HepG2 (cell line): ENCODE measurements around the gene ZNF341. TPM values are rescaled to one million over a fixed set of nuclear protein-coding genes. Genes with fewer than 3 reads are reported as not detected.

Experiments used
- ETV5 ChIP-seq: IDR thresholded peaks from 2 replicates; pipeline ENCODE4 v1.6.1; 2018; ENCODE audit warnings: missing biosample characterization, missing genetic modification reagents, inconsistent platforms, borderline replicate concordance
- KMT2A ChIP-seq: sonication (generic); formaldehyde crosslinking; IDR thresholded peaks from 2 replicates; pipeline ENCODE4 v1.4.0; 2020; ENCODE audit warnings: missing genetic modification reagents
- MAFF ChIP-seq: IDR thresholded peaks from 2 replicates; pipeline ENCODE4 v1.6.1; 2011; ENCODE audit warnings: low read depth, low read length, improper control_type of control experiment
- MZF1 ChIP-seq: sonication (generic); formaldehyde crosslinking; IDR thresholded peaks from 2 replicates; pipeline ENCODE4 v1.8.1; 2023; ENCODE audit warnings: mild to moderate bottlenecking, missing genetic modification reagents, borderline replicate concordance
- SCMH1 ChIP-seq: sonication (generic); formaldehyde crosslinking; IDR thresholded peaks from 2 replicates; pipeline ENCODE4 v1.9.0; 2021; ENCODE audit warnings: missing genetic modification reagents, mild to moderate bottlenecking, borderline replicate concordance
- SIN3B ChIP-seq: fragments of 150-350 bp; IDR thresholded peaks from 2 replicates; pipeline ENCODE4 v1.6.1; 2014; ENCODE audit warnings: low read length
- ZC3H4 ChIP-seq: sonication (generic); formaldehyde crosslinking; IDR thresholded peaks from 2 replicates; pipeline ENCODE4 v1.4.0; 2020; ENCODE audit warnings: missing genetic modification reagents, borderline replicate concordance
- ZFP82 ChIP-seq: sonication (generic); formaldehyde crosslinking; IDR thresholded peaks from 2 replicates; pipeline ENCODE4 v1.5.1; 2020; ENCODE audit warnings: mild to moderate bottlenecking, missing genetic modification reagents, borderline replicate concordance
- ZNF251 ChIP-seq: sonication (generic); formaldehyde crosslinking; IDR thresholded peaks from 2 replicates; pipeline ENCODE4 v1.9.0; 2021; ENCODE audit warnings: mild to moderate bottlenecking, missing genetic modification reagents
- ZNF530 ChIP-seq: sonication (generic); formaldehyde crosslinking; IDR thresholded peaks from 2 replicates; pipeline ENCODE4 v1.5.0; 2020; ENCODE audit warnings: low read depth, mild to moderate bottlenecking, missing genetic modification reagents
- polyA plus RNA-seq, 8 experiments: library from polyadenylated mRNA; depleted of rRNA in 3 of 8; stranded (reverse) in 7 of 8; unstranded in 1 of 8; fragments of >200 nt; fragmentation: Illumina TruSeq in 4 of 8; extraction: Trizol in 4 of 8; gene quantifications; 2 replicates each; pipeline versions ENCODE4 v1.2.1 to v1.2.3, GENCODE V29; 2011 to 2016; ENCODE audit warnings: low read depth in 4 of 8, missing spikeins in 1 of 8, mixed read lengths in 1 of 8; ENCODE audit not compliant: insufficient read depth in 1 of 8
- total RNA-seq, 5 experiments: library from RNA; depleted of rRNA; stranded (reverse); fragments of >200 nt; fragmentation: Illumina TruSeq; extraction: Trizol; gene quantifications; 2 replicates each; pipeline ENCODE4 v1.2.3, GENCODE V29; 2016; ENCODE audit warnings: low read depth in 1 of 5
- TF ChIP-seq, protein P1 (sequence below): sonication (generic); formaldehyde crosslinking; IDR thresholded peaks from 2 replicates; pipeline ENCODE4 v1.4.0; 2020; ENCODE audit warnings: missing genetic modification reagents
- TF ChIP-seq, protein P2 (sequence below): sonication (generic); formaldehyde crosslinking; IDR thresholded peaks from 2 replicates; pipeline ENCODE4 v1.5.0; 2020; ENCODE audit warnings: missing genetic modification reagents, mild to moderate bottlenecking, borderline replicate concordance
- TF ChIP-seq, protein P3 (sequence below): sonication (generic); formaldehyde crosslinking; IDR thresholded peaks from 2 replicates; pipeline ENCODE4; 2020; ENCODE audit warnings: missing genetic modification reagents, mild to moderate bottlenecking, borderline replicate concordance
- TF ChIP-seq, protein P4 (sequence below): sonication (generic); formaldehyde crosslinking; IDR thresholded peaks from 2 replicates; pipeline ENCODE4 v1.4.0; 2020; ENCODE audit warnings: missing genetic modification reagents, borderline replicate concordance

The ZNF341 gene
- total and polyA plus RNA-seq, 2 of the 13 experiments (the other 11 are each of a cell fraction or from before 2014, with no cell fraction given): 1.1 to 2.2 TPM

DNA sequence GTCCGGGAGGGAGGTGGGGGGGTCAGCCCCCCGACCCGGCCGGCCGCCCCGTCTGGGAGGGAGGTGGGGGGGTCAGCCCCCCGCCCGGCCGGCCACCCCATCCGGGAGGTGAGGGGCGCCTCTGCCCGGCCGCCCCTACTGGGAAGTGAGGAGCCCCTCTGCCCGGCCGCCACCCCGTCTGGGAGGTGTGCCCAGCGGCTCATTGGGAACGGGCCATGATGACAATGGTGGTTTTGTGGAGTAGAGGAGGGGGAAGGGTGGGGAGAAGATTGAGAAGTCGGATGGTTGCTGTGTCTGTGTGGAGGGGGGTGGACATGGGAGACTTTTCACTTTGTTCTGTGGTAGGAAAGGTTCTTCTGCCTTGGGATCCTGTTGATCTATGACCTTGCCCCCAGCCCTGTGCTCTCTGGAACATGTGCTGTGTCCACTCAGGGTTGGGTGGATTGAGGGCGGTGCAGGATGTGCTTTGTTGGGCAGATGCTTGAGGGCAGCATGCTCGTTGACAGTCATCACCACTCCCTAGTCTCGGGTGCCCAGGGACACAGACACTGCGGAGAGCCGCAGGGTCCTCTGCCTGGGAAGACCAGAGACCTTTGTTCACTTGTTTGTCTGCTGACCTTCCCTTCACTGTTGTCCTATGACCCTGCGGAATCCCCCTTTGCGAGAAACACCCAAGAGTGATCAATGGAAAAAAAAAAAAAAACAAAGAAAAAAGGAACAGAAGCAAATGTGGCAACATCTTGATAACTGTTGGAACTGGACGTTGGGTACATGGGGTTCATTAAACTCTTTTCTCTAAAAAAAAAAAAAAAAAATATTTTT is 30.0 kb upstream of the ZNF341 start (continued):
- TF ChIP-seq MZF1 (CRISPR knock-in tag): no peak
- no peak for TF ChIP-seq MAFF
- TF ChIP-seq, protein P1, sequence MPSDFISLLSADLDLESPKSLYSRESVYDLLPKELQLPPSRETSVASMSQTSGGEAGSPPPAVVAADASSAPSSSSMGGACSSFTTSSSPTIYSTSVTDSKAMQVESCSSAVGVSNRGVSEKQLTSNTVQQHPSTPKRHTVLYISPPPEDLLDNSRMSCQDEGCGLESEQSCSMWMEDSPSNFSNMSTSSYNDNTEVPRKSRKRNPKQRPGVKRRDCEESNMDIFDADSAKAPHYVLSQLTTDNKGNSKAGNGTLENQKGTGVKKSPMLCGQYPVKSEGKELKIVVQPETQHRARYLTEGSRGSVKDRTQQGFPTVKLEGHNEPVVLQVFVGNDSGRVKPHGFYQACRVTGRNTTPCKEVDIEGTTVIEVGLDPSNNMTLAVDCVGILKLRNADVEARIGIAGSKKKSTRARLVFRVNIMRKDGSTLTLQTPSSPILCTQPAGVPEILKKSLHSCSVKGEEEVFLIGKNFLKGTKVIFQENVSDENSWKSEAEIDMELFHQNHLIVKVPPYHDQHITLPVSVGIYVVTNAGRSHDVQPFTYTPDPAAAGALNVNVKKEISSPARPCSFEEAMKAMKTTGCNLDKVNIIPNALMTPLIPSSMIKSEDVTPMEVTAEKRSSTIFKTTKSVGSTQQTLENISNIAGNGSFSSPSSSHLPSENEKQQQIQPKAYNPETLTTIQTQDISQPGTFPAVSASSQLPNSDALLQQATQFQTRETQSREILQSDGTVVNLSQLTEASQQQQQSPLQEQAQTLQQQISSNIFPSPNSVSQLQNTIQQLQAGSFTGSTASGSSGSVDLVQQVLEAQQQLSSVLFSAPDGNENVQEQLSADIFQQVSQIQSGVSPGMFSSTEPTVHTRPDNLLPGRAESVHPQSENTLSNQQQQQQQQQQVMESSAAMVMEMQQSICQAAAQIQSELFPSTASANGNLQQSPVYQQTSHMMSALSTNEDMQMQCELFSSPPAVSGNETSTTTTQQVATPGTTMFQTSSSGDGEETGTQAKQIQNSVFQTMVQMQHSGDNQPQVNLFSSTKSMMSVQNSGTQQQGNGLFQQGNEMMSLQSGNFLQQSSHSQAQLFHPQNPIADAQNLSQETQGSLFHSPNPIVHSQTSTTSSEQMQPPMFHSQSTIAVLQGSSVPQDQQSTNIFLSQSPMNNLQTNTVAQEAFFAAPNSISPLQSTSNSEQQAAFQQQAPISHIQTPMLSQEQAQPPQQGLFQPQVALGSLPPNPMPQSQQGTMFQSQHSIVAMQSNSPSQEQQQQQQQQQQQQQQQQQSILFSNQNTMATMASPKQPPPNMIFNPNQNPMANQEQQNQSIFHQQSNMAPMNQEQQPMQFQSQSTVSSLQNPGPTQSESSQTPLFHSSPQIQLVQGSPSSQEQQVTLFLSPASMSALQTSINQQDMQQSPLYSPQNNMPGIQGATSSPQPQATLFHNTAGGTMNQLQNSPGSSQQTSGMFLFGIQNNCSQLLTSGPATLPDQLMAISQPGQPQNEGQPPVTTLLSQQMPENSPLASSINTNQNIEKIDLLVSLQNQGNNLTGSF (CRISPR knock-in tag): no peak
- no peak for TF ChIP-seq ZC3H4 (CRISPR knock-in tag)
- TF ChIP-seq, protein P2, sequence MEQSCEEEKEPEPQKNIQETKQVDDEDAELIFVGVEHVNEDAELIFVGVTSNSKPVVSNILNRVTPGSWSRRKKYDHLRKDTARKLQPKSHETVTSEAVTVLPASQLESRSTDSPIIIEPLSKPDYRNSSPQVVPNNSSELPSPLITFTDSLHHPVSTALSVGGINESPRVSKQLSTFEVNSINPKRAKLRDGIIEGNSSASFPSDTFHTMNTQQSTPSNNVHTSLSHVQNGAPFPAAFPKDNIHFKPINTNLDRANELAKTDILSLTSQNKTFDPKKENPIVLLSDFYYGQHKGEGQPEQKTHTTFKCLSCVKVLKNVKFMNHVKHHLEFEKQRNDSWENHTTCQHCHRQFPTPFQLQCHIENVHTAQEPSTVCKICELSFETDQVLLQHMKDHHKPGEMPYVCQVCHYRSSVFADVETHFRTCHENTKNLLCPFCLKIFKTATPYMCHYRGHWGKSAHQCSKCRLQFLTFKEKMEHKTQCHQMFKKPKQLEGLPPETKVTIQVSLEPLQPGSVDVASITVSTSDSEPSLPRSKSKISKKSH (CRISPR knock-in tag): peak; percentile 90; the same call in 1 of the 2 replicates
- TF ChIP-seq, protein P3, sequence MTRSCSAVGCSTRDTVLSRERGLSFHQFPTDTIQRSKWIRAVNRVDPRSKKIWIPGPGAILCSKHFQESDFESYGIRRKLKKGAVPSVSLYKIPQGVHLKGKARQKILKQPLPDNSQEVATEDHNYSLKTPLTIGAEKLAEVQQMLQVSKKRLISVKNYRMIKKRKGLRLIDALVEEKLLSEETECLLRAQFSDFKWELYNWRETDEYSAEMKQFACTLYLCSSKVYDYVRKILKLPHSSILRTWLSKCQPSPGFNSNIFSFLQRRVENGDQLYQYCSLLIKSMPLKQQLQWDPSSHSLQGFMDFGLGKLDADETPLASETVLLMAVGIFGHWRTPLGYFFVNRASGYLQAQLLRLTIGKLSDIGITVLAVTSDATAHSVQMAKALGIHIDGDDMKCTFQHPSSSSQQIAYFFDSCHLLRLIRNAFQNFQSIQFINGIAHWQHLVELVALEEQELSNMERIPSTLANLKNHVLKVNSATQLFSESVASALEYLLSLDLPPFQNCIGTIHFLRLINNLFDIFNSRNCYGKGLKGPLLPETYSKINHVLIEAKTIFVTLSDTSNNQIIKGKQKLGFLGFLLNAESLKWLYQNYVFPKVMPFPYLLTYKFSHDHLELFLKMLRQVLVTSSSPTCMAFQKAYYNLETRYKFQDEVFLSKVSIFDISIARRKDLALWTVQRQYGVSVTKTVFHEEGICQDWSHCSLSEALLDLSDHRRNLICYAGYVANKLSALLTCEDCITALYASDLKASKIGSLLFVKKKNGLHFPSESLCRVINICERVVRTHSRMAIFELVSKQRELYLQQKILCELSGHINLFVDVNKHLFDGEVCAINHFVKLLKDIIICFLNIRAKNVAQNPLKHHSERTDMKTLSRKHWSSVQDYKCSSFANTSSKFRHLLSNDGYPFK (CRISPR knock-in tag): no peak
- TF ChIP-seq SCMH1 (CRISPR knock-in tag): no peak
- TF ChIP-seq ZNF530 (CRISPR knock-in tag): no peak
- TF ChIP-seq, protein P4, sequence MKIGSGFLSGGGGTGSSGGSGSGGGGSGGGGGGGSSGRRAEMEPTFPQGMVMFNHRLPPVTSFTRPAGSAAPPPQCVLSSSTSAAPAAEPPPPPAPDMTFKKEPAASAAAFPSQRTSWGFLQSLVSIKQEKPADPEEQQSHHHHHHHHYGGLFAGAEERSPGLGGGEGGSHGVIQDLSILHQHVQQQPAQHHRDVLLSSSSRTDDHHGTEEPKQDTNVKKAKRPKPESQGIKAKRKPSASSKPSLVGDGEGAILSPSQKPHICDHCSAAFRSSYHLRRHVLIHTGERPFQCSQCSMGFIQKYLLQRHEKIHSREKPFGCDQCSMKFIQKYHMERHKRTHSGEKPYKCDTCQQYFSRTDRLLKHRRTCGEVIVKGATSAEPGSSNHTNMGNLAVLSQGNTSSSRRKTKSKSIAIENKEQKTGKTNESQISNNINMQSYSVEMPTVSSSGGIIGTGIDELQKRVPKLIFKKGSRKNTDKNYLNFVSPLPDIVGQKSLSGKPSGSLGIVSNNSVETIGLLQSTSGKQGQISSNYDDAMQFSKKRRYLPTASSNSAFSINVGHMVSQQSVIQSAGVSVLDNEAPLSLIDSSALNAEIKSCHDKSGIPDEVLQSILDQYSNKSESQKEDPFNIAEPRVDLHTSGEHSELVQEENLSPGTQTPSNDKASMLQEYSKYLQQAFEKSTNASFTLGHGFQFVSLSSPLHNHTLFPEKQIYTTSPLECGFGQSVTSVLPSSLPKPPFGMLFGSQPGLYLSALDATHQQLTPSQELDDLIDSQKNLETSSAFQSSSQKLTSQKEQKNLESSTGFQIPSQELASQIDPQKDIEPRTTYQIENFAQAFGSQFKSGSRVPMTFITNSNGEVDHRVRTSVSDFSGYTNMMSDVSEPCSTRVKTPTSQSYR (CRISPR knock-in tag): peak; percentile 88; the same call in 1 of the 2 replicates
- TF ChIP-seq KMT2A (CRISPR knock-in tag): no peak
- TF ChIP-seq ETV5 (CRISPR knock-in tag): peak; percentile 92
- 0 out of 2 replicates have a peak, but pooled peaks have one; percentile 50 for TF ChIP-seq ZNF251 (CRISPR knock-in tag)
- no peak for TF ChIP-seq SIN3B
- peak; percentile 63; the same call in 1 of the 2 replicates for TF ChIP-seq ZFP82
